ENCODE measurements around the gene MRPL39.
"Not testable (repeated sequence)": the region's sequence is repeated elsewhere in the genome, so short reads cannot be mapped to it uniquely, and the experiment has no call there.

The MRPL39 gene

GRCh38 chr21:25607151-25608043, at the start of gene MRPL39:
MRPL39 (minus strand) TSS chr21:25607481; CDS start chr21:25607475, 6 bp downstream.
- peak; percentile 91 for DNase-seq

GRCh38 chr21:25656412-25656811, 49.1 kb upstream of the MRPL39 start:
- DNase-seq, result no peak

- DNase-seq, result no peak
Observed at GRCh38 chr21:25649146-25649545, 41.9 kb upstream of the MRPL39 start.

- no peak for DNase-seq
Observed at GRCh38 chr21:25647647-25648046, 40.4 kb upstream of the MRPL39 start.

GRCh38 chr21:25646474-25646873, 39.2 kb upstream of the MRPL39 start:
- no peak for DNase-seq

- no peak for DNase-seq
Observed at GRCh38 chr21:25643486-25643885, 36.2 kb upstream of the MRPL39 start.

GRCh38 chr21:25640943-25641292, 33.6 kb upstream of the MRPL39 start:
- DNase-seq, result no peak

- DNase-seq, result peak in 1 of 2 experiments; percentile 18
Observed at GRCh38 chr21:25640202-25640942, 33.1 kb upstream of the MRPL39 start.

- peak; percentile 27 to 45 for DNase-seq
Observed at GRCh38 chr21:25639551-25640201, 32.4 kb upstream of the MRPL39 start.

- DNase-seq, result peak; percentile 42 to 50
Observed at GRCh38 chr21:25638660-25639550, 31.6 kb upstream of the MRPL39 start, which contains the start of gene JAM2. JAM2 (plus strand) TSS chr21:25639258; CDS start chr21:25639822, 564 bp downstream.

GRCh38 chr21:25637851-25638659, 30.8 kb upstream of the MRPL39 start:
- DNase-seq, result no peak

GRCh38 chr21:25636727-25637126, 29.4 kb upstream of the MRPL39 start:
- DNase-seq, result no peak

- peak; percentile 3 to 10 for DNase-seq
Observed at GRCh38 chr21:25635310-25635709, 28.0 kb upstream of the MRPL39 start.

GRCh38 chr21:25632296-25632695, 25.0 kb upstream of the MRPL39 start:
- no peak for DNase-seq

GRCh38 chr21:25626757-25627156, 19.5 kb upstream of the MRPL39 start:
- no peak for DNase-seq

- not testable (repeated sequence) for DNase-seq
Observed at GRCh38 chr21:25625776-25626555, 18.7 kb upstream of the MRPL39 start.

GRCh38 chr21:25625036-25625435, 17.8 kb upstream of the MRPL39 start:
- no peak for DNase-seq

- DNase-seq, result no peak
Observed at GRCh38 chr21:25624511-25624910, 17.2 kb upstream of the MRPL39 start.

GRCh38 chr21:25619198-25619597, 11.9 kb upstream of the MRPL39 start:
- no peak for DNase-seq

GRCh38 chr21:25615880-25616279, 8.6 kb upstream of the MRPL39 start:
- DNase-seq, result no peak

- DNase-seq, result no peak
Observed at GRCh38 chr21:25614441-25614840, 7.2 kb upstream of the MRPL39 start.
